T47D (cell line): ENCODE results near the gene DNMT3A.

Experiments
- DNase-seq, 2 experiments: peaks; one replicate each; pipeline versions ENCODE4 v3.0.0 to v3.0.0-alpha.2; 2011 to 2012; ENCODE audit warnings: low read depth in 1 of 2, low spot score in 1 of 2
- JUND ChIP-seq: IDR thresholded peaks from 2 replicates; pipeline ENCODE4 v1.6.1; 2012; ENCODE audit warnings: low read depth
- in situ Hi-C: cut with HindIII; loops from 2 replicates; pipeline ENCODE4 v1.10.0; 2016; ENCODE audit warnings: low sequenced_read_pairs, low pct_unique_long_range_greater_than_20kb

DNMT3A gene

DNA sequence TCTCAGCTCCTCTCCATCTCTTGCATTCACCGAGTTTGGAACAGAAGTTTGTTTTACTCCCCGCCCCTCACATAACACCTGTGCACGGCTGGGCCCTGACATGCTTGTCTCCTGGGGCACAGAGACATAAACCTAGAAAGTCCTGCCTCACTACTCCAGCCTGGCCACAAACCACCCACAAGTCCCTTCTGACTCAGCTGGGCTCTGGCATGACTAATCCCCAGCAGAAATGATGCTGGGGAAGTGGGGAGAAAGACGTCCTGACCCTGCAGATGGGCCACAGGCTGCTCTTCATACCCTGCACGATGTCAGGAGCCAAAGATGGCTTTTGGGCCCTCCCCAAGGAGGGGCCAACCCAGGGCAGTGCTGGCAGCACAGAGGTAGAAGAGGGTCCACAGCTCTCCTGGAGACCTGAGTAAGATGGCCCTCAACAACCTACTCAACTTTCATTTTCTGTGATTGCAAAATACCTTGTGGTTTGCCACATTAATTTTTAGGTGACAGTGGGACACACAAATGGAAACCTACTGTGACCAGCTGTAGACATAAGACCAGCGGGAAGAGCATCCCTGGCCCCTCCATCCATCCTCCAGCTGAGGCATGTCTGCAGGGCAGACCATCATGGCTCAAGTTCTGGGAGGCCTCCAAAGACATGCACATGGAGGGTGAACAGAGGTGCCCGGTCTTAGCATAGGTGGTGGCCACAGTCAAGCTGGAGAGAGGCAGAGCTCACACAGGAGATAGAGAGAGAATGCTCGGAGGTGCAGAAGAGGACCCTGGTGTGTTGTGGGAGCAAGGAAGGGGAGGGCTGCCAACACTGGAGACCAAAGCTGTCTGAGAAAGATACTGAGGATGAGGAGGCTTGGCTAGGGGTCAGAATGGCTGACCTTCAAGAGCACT lies 40.0 kb downstream of the DNMT3A start:
- in situ Hi-C loops, result no loop called here
- no peak for TF ChIP-seq JUND
- no peak for DNase-seq

- DNase-seq, result no peak
- in situ Hi-C loops, result no loop called here
- no peak for TF ChIP-seq JUND
These were observed 41.7 kb downstream of the DNMT3A start for GRCh38 chr2:25300001-25300400.

DNA sequence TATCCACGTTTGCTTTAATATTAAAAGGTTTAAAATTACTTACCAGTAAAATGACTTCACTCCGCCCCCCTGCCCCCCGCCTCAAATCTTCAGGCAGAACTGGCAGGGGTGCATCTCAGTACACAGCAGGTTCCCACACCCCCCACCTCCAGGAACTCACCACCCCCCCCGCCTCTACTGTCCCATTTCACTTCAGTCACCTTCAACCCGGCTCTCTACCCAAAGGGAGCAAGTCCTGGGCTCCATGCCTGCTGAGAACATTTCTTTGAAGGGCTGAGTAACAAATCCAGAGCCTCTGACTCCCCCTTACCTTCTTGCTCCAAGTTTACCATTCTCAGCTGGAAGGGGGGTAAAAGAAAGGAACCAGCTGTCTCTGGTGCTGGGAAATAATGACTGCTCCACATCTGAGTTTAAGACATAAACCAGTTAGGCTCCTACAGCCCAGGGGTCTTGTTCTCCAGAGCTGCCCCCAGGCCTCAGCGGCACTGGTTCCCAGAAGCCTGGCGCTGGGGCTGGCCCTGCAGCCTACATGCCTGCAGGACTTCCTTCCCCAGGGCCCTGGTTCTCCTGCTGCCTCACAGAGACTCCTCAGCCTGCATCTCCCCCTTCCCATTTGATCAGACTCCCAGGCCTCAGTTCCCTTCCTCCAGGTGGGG lies 42.8 kb downstream of the DNMT3A start:
- no peak for TF ChIP-seq JUND
- DNase-seq, result no peak
- in situ Hi-C loops, result no loop called here

GRCh38 chr2:25297738-25298137 lies 44.0 kb downstream of the DNMT3A start:
- DNase-seq, result peak in 1 of 2 experiments; percentile 35
- in situ Hi-C loops, result no loop called here
- TF ChIP-seq JUND, result no peak

GRCh38 chr2:25295621-25296020 lies 46.1 kb downstream of the DNMT3A start:
- no peak for TF ChIP-seq JUND
- no peak for DNase-seq
- in situ Hi-C loops, result no loop called here

DNA sequence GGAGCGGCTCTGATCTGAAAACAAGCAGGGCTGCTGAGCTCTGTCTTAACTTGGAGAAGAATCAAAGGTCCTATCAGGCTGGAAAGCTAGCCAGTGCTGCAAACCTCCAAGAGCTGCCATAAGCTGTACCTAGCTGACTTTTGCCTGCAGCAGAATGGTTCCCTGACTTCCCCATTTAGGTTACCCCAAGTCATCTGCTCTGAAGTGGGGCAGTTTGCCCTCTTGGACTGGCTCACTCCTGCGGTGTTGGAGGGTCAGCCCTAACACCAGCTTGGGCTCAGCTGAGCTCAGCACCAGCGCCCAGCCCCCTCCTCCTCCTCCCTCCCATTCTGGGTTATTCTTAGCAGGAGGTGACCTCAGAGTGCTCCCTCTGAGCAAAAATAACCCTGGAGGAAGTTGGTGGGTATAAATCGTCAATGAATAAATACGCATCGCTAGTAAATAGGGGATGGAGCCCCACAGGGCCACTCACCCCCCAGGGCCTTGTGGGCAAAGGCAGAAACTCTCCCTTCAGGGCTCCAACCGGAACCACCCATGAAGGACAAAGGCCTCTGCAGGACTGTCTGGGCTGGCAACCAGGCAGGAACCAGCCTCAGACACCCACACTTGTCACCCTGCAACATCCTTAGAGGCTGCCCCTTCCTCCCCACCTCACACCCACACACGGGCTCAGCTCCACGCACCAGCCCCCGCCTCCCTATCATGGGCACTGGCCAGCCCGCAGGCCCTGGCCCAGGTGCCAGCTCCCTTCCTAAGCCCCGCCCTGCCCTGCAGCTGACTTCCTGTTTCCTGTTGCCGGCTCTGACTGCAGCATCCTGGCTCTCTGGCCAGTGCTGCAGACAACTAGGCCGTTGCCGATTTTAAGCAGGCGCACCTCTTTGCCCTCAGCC lies 46.9 kb downstream of the DNMT3A start:
- TF ChIP-seq JUND, result no peak
- DNase-seq, result no peak
- in situ Hi-C loops, result no loop called here

GRCh38 chr2:25293958-25294562 lies 47.7 kb downstream of the DNMT3A start:
- in situ Hi-C loops, result no loop called here
- DNase-seq, result no peak
- TF ChIP-seq JUND, result no peak

DNA sequence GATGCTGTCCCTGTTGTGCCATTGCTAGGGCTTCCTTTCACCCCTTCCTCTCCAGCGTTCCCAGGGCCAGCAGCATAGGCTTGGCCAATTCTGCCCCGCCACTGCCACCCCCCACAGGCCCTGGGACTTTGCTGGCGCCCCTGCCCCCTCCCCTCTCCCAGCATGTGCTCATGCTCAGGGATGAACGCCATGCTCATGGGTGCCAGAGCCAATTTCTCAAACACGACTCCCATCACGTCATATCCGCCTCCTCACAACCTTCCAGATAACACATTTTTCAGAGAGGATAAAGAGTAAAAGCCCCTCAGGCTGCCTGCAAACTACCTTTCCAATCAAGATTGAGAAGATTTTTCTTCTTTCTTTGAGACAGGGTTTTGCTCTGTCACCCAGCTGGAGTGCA lies 48.6 kb downstream of the DNMT3A start:
- in situ Hi-C loops, result no loop called here
- no peak for TF ChIP-seq JUND
- DNase-seq, result no peak

DNA sequence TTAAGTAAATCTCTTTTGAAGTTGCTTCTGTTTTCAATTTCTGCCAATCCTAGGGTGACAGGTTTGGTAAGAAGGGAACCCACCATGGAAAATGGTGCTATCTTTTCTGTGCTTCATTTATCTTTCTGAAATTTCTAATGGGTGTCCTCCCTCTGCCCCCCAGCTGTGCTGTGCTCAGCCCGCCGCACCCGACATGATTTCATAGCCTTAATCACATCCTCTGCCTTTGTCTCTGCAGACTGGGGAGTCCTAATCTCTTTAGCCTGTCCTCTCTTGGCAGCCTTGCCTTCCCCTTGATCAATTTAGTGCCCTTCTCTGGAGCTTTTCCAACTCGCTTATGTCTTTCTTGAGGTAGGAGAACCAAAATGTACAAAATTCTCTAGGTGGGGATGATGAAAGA lies 49.3 kb downstream of the DNMT3A start:
- TF ChIP-seq JUND, result no peak
- in situ Hi-C loops, result no loop called here
- DNase-seq, result no peak

GRCh38 chr2:25290811-25291495 lies 50.8 kb downstream of the DNMT3A start:
- TF ChIP-seq JUND, result no peak
- in situ Hi-C loops, result no loop called here
- no peak for DNase-seq

- in situ Hi-C loops, result no loop called here
- no peak for DNase-seq
- TF ChIP-seq JUND, result no peak
These were observed 54.8 kb downstream of the DNMT3A start for GRCh38 chr2:25286723-25287483.
